Mesendoderm (in vitro differentiated cells): ENCODE measurements around the gene TEAD4.

Experiments
- DNase-seq: peaks from one replicate; pipeline ENCODE4 v3.0.0; 2013
- H2AK5ac ChIP-seq: 2 replicates; pipeline ENCODE4 v1.6.1; 2013; ENCODE audit warnings: low read length, inconsistent platforms
- H2BK120ac ChIP-seq: 2 replicates; pipeline ENCODE4 v1.6.1; 2013; ENCODE audit warnings: low read depth, mild to moderate bottlenecking, low read length, moderate library complexity, mixed read lengths
- H2BK15ac ChIP-seq: replicated peaks from 2 replicates; pipeline ENCODE4 v1.6.1; 2013; ENCODE audit warnings: low read depth, mild to moderate bottlenecking, moderate library complexity
- H2BK5ac ChIP-seq: 2 replicates; pipeline ENCODE4 v1.6.1; 2013; ENCODE audit warnings: low read length, inconsistent platforms
- H3K18ac ChIP-seq: 2 replicates; pipeline ENCODE4 v1.6.1; 2013; ENCODE audit warnings: mild to moderate bottlenecking, low read length, mixed read lengths
- H3K23ac ChIP-seq: one replicate; pipeline ENCODE4 v1.6.1; 2013; ENCODE audit warnings: low read length
- H3K27ac ChIP-seq: 2 replicates; pipeline ENCODE4 v1.5.1; 2013; ENCODE audit warnings: low read depth, mild to moderate bottlenecking, inconsistent platforms, low read length, moderate library complexity
- H3K27me3 ChIP-seq: 2 replicates; pipeline ENCODE4 v1.6.1; 2013; ENCODE audit warnings: low read length, control low read depth, mild to moderate bottlenecking, inconsistent platforms; ENCODE audit not compliant: insufficient read depth, poor library complexity
- H3K36me3 ChIP-seq: 2 replicates; pipeline ENCODE4 v1.6.1; 2013; ENCODE audit warnings: low read length, inconsistent platforms; ENCODE audit not compliant: control insufficient read depth, insufficient read depth
- H3K4ac ChIP-seq: one replicate; pipeline ENCODE4 v1.6.1; 2013; ENCODE audit warnings: low read depth, mild to moderate bottlenecking, low read length, moderate library complexity
- H3K4me1 ChIP-seq: 2 replicates; pipeline ENCODE4 v1.6.1; 2013; ENCODE audit warnings: low read depth, low read length, inconsistent platforms; ENCODE audit not compliant: control insufficient read depth
- H3K4me2 ChIP-seq: 2 replicates; pipeline ENCODE4 v1.6.1; 2013; ENCODE audit warnings: low read length
- H3K4me3 ChIP-seq: 2 replicates; pipeline ENCODE4 v1.5.1; 2013; ENCODE audit warnings: mild to moderate bottlenecking, low read length
- H3K56ac ChIP-seq: one replicate; pipeline ENCODE4 v1.6.1; 2013; ENCODE audit warnings: low read length
- H3K79me1 ChIP-seq: 2 replicates; pipeline ENCODE4 v1.6.1; 2013; ENCODE audit warnings: low read length, inconsistent platforms
- H3K79me2 ChIP-seq: 2 replicates; pipeline ENCODE4 v1.6.1; 2013; ENCODE audit warnings: mild to moderate bottlenecking, low read length; ENCODE audit not compliant: control insufficient read depth, insufficient read depth
- H3K9ac ChIP-seq: 2 replicates; pipeline ENCODE4 v1.6.1; 2013; ENCODE audit warnings: low read length, inconsistent platforms
- H4K5ac ChIP-seq: one replicate; pipeline ENCODE4 v1.6.1; 2013; ENCODE audit warnings: low read length
- H4K8ac ChIP-seq: one replicate; pipeline ENCODE4 v1.6.1; 2013; ENCODE audit warnings: low read depth, mild to moderate bottlenecking, control low read depth, low read length, moderate library complexity
- WGBS: extraction: QIAGEN DNeasy Blood & Tissue Kit; methylation state at CpG from one replicate; pipeline ENCODE4 v1.1.7; 2013; ENCODE audit warnings: low lambda C conversion rate, missing lambda C conversion rate; ENCODE audit not compliant: insufficient coverage; ENCODE audit errors: extremely low coverage; 5-methylcytosine and 5-hydroxymethylcytosine counted together

Gene TEAD4

DNA sequence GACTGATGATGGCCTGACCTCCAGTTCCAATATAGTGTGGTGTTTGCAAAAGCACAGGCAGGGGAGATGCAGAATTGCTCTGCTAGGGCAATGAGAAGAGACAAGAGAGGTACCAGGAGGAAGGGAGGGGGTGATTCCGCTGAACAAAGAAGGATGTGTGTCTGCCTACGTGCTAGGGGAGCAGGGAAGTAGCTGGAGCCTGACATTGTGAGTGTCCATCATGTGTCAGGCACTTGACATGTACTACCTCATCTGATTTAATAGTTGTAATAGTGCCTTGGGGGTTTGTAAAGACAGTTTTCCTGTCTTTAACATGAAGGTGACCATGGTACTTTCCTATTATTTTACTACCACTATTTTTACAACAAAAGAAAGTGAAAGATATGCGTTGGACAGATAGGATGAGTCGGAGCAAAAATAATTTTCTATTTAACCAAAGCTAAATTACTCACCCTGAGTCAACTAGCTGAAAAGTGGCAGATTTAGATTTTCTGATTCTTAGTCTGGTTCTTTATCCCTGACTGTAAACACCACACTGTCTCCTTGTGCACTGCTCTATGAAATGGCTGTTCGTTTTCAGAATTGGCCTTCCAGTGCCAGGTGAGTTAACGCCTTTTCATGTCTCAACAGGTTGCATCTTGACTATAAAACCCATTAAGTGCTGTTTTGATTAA is 33.7 kb upstream of the TEAD4 start:
- Histone ChIP-seq H3K4ac (no peak overlapping the region), H3K4me3 (no peak overlapping the region), H4K8ac (no peak overlapping the region), H3K18ac (no peak overlapping the region), H2BK120ac (no peak overlapping the region), H3K4me2 (no peak overlapping the region), H3K23ac (no peak overlapping the region), H2AK5ac (no peak overlapping the region), H3K4me1 (no peaks in the 10 kb centered on the region), H3K79me2 (no peaks in the 10 kb centered on the region), H3K27me3 (no peaks in the 10 kb centered on the region), H4K5ac (no peak overlapping the region), H2BK5ac (no peak overlapping the region), H3K9ac (no peak overlapping the region), H3K36me3 (peaks cover 2% of the 10 kb centered on the region), H2BK15ac (no peak overlapping the region), H3K27ac (no peak overlapping the region), H3K56ac (no peak overlapping the region), H3K79me1 (no peaks in the 10 kb centered on the region)
- DNase-seq, result no peak
- no CpG with 5 or more reads among the region's 6 CpGs for WGBS

DNA sequence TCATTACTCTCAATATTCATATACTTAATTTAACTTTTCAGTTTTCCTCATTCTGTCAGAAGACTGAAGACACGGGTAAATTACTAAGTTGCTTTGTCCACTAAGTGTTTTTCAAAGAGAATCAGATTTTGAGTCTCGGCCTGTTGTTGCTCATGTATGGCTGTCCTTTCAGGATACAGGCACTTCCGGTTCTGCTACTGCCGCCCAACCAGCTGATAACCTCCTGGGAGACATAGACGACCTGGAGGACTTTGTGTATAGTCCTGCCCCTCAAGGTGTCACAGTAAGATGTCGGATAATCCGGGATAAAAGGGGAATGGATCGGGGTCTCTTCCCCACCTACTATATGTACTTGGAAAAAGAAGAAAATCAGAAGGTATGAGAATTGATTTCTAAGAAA is 28.3 kb upstream of the TEAD4 start:
- no peaks in the 10 kb centered on the region for H3K79me1 ChIP-seq
- no peak overlapping the region for H3K18ac ChIP-seq
- H3K4ac ChIP-seq, result no peak overlapping the region
- H3K27ac ChIP-seq, result no peak overlapping the region
- H3K79me2 ChIP-seq, result no peaks in the 10 kb centered on the region
- no peak overlapping the region for H4K8ac ChIP-seq
- H3K36me3 ChIP-seq, result peaks cover 2% of the 10 kb centered on the region
- no peak for DNase-seq
- no peak overlapping the region for H3K56ac ChIP-seq
- no peak overlapping the region for H3K9ac ChIP-seq
- H2BK5ac ChIP-seq, result no peak overlapping the region
- no peak overlapping the region for H3K4me3 ChIP-seq
- H2BK120ac ChIP-seq, result no peak overlapping the region
- no peak overlapping the region for H3K23ac ChIP-seq
- H2AK5ac ChIP-seq, result no peak overlapping the region
- no peak overlapping the region for H2BK15ac ChIP-seq
- no peaks in the 10 kb centered on the region for H3K27me3 ChIP-seq
- WGBS, result no CpG with 5 or more reads among the region's 8 CpGs
- H3K4me2 ChIP-seq, result no peak overlapping the region
- H4K5ac ChIP-seq, result no peak overlapping the region
- H3K4me1 ChIP-seq, result no peaks in the 10 kb centered on the region

DNA sequence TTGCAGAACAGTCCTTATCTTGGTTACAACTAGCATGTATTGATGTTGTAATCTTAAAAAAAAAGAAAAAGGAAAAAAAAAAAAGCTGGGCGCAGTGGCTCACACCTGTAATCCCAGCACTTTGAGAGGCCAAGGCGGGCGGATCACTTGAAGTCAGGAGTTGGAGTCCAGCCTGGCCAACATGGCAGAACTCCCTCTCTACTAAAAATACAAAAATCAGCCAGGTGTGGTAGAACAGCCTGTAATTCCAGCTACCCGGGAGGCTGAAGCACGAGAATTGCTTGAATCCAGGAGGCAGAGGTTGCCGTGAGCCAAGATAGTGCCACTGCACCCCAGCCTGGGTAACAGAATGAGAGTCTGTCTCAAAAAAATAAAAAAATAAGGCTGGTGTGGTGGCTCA is 25.6 kb upstream of the TEAD4 start:
- H2BK5ac ChIP-seq, result no peak overlapping the region
- no peak overlapping the region for H2AK5ac ChIP-seq
- peaks cover 2% of the 10 kb centered on the region for H3K36me3 ChIP-seq
- H3K4ac ChIP-seq, result no peak overlapping the region
- H3K4me2 ChIP-seq, result no peak overlapping the region
- no peak overlapping the region for H3K9ac ChIP-seq
- WGBS, result no CpG with 5 or more reads among the region's 6 CpGs
- no peaks in the 10 kb centered on the region for H3K79me1 ChIP-seq
- H2BK120ac ChIP-seq, result no peak overlapping the region
- no peak overlapping the region for H2BK15ac ChIP-seq
- H3K18ac ChIP-seq, result no peak overlapping the region
- H4K8ac ChIP-seq, result no peak overlapping the region
- no peak overlapping the region for H4K5ac ChIP-seq
- H3K4me1 ChIP-seq, result no peaks in the 10 kb centered on the region
- no peaks in the 10 kb centered on the region for H3K79me2 ChIP-seq
- no peak for DNase-seq
- no peaks in the 10 kb centered on the region for H3K27me3 ChIP-seq
- H3K56ac ChIP-seq, result no peak overlapping the region
- no peak overlapping the region for H3K27ac ChIP-seq
- no peak overlapping the region for H3K4me3 ChIP-seq
- no peak overlapping the region for H3K23ac ChIP-seq

DNA sequence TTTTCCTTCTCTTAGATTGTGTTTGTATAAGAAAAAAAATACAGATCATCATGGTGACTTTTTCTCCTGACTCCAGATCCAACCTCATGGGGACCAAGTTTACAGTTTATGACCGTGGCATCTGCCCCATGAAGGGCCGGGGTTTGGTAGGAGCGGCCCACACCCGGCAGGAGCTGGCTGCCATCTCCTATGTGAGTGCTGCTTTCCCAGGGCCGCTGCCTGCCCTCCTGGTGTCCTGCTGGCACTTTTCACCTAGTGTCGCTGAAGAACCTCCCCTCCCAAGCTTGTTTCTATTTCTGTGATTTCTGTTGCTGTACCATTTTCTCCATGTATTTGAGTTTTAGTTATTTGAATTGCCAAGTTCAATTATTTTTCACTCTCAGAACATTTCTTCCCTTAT is 24.8 kb upstream of the TEAD4 start:
- no peaks in the 10 kb centered on the region for H3K27me3 ChIP-seq
- DNase-seq, result no peak
- H3K4me1 ChIP-seq, result no peaks in the 10 kb centered on the region
- no peaks in the 10 kb centered on the region for H3K79me2 ChIP-seq
- no peak overlapping the region for H3K18ac ChIP-seq
- WGBS, result no CpG with 5 or more reads among the region's 6 CpGs
- H4K5ac ChIP-seq, result no peak overlapping the region
- no peak overlapping the region for H3K4me2 ChIP-seq
- no peak overlapping the region for H3K4ac ChIP-seq
- H3K36me3 ChIP-seq, result peaks cover 3% of the 10 kb centered on the region
- H3K79me1 ChIP-seq, result no peaks in the 10 kb centered on the region
- no peak overlapping the region for H2BK15ac ChIP-seq
- no peak overlapping the region for H2BK5ac ChIP-seq
- H3K4me3 ChIP-seq, result no peak overlapping the region
- H3K56ac ChIP-seq, result no peak overlapping the region
- H3K23ac ChIP-seq, result no peak overlapping the region
- H3K9ac ChIP-seq, result no peak overlapping the region
- H3K27ac ChIP-seq, result no peak overlapping the region
- no peak overlapping the region for H2AK5ac ChIP-seq
- no peak overlapping the region for H2BK120ac ChIP-seq
- no peak overlapping the region for H4K8ac ChIP-seq

DNA sequence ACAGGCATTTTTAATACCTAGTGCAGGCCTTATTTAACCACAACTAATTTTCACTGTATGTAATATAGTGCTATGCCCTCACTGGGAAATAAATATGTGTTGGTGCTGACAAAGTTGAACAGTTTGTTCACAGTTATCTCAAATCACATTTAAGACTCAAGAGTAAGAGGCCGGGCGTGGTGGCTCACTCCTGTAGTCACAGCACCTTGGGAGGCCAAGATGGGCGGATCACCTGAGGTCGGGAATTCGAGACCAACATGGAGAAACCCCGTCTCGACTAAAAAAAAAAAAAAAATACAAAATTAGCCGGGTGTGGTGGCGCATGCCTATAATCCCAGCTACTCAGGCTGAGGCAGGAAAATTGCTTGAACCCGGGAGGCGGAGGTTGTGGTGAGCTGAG is 22.9 kb upstream of the TEAD4 start:
- H2AK5ac ChIP-seq, result no peak overlapping the region
- H3K9ac ChIP-seq, result no peak overlapping the region
- no CpG with 5 or more reads among the region's 11 CpGs for WGBS
- no peak overlapping the region for H2BK5ac ChIP-seq
- no peak overlapping the region for H2BK15ac ChIP-seq
- peaks cover 6% of the 10 kb centered on the region for H3K36me3 ChIP-seq
- no peaks in the 10 kb centered on the region for H3K79me1 ChIP-seq
- H3K27ac ChIP-seq, result no peak overlapping the region
- H3K79me2 ChIP-seq, result no peaks in the 10 kb centered on the region
- H4K8ac ChIP-seq, result no peak overlapping the region
- H3K4me2 ChIP-seq, result no peak overlapping the region
- no peak for DNase-seq
- H3K56ac ChIP-seq, result no peak overlapping the region
- H3K18ac ChIP-seq, result no peak overlapping the region
- H3K4me1 ChIP-seq, result no peaks in the 10 kb centered on the region
- H3K27me3 ChIP-seq, result no peaks in the 10 kb centered on the region
- no peak overlapping the region for H2BK120ac ChIP-seq
- H3K4ac ChIP-seq, result no peak overlapping the region
- no peak overlapping the region for H4K5ac ChIP-seq
- no peak overlapping the region for H3K23ac ChIP-seq
- H3K4me3 ChIP-seq, result no peak overlapping the region

DNA sequence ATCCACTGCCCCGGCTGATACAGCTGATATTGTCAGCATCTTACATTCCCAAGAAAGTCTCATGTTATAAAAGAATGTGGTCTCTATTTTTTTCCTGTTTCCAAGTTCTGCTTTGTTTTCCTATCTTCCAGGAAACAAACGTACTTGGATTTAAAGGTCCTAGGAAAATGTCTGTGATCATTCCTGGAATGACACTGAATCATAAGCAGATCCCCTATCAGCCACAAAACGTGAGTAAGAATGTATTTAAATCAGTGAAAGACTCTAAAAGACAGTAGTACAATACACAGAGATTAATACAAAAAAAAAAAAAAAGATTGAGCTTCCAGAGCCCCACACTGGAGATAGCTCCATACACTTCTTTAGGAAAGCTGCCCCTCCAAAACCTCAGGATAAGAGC is 21.7 kb upstream of the TEAD4 start:
- Histone ChIP-seq H3K27me3 (no peaks in the 10 kb centered on the region), H2BK5ac (no peak overlapping the region), H3K4ac (no peak overlapping the region), H3K18ac (no peak overlapping the region), H3K27ac (no peak overlapping the region), H3K4me1 (no peaks in the 10 kb centered on the region), H3K9ac (no peak overlapping the region), H3K4me2 (no peak overlapping the region), H3K56ac (no peak overlapping the region), H2BK120ac (no peak overlapping the region), H2AK5ac (no peak overlapping the region), H4K8ac (no peak overlapping the region), H3K23ac (no peak overlapping the region), H3K79me2 (no peaks in the 10 kb centered on the region), H4K5ac (no peak overlapping the region), H3K36me3 (peaks cover 6% of the 10 kb centered on the region), H3K79me1 (no peaks in the 10 kb centered on the region), H2BK15ac (no peak overlapping the region), H3K4me3 (no peak overlapping the region)
- no peak for DNase-seq
- WGBS, result no CpG with 5 or more reads among the region's 3 CpGs
